Transverse colon (tissue), 4 donors: ENCODE measurements around the gene PREX1. TPM values are rescaled to one million over a fixed set of nuclear protein-coding genes. Genes with fewer than 3 reads are reported as not detected.

Source experiments
- DNase-seq: peaks from one replicate; pipeline ENCODE4 v3.0.0-alpha.2; 2019
- H3K27ac ChIP-seq, 4 donors: fragments of 200-600 bp; sonication (generic); 2 replicates each; pipeline ENCODE4 v1.5.1; 2016 to 2018; ENCODE audit warnings: inconsistent platforms in 4 of 4
- H3K27me3 ChIP-seq: fragments of 200-600 bp; sonication (generic); 2 replicates; pipeline ENCODE4 v1.5.1; 2017; ENCODE audit warnings: inconsistent platforms
- H3K36me3 ChIP-seq, 4 donors: fragments of 200-600 bp; sonication (generic); 2 replicates each; pipeline ENCODE4 v1.5.1; 2017 to 2019; ENCODE audit warnings: inconsistent platforms in 4 of 4
- H3K4me1 ChIP-seq, 4 donors: fragments of 200-600 bp; sonication (generic); 2 replicates each; pipeline ENCODE4 v1.5.1; 2017 to 2020; ENCODE audit warnings: inconsistent platforms in 4 of 4
- H3K4me3 ChIP-seq, 4 donors: fragments of 200-600 bp; sonication (generic); 1 replicate in 1 of 4; 2 replicates in 3 of 4; pipeline versions ENCODE4 v1.5.1 to v1.6.1; 2017 to 2019; ENCODE audit warnings: inconsistent platforms in 4 of 4
- H3K9me3 ChIP-seq, 2 donors: fragments of 200-600 bp; sonication (generic); 2 replicates each; pipeline ENCODE4 v1.5.1; 2017 to 2019; ENCODE audit warnings: inconsistent platforms in 2 of 2
- EP300 ChIP-seq: sonication (generic); formaldehyde crosslinking; IDR thresholded peaks from one replicate; pipeline ENCODE4 v1.6.1; 2017; ENCODE audit warnings: antibody characterized with exemption, low read depth
- POLR2A ChIP-seq: fragments of 450-650 bp; IDR thresholded peaks from one replicate; pipeline ENCODE4 v1.6.1; 2016; ENCODE audit warnings: antibody characterized with exemption, mild to moderate bottlenecking, moderate library complexity
- POLR2AphosphoS5 ChIP-seq, 3 donors: sonication (generic); formaldehyde crosslinking; IDR thresholded peaks; one replicate each; pipeline ENCODE4 v1.6.1; 2016; ENCODE audit warnings: antibody characterized with exemption in 3 of 3
- WGBS, 2 donors: methylation state at CpG; one replicate each; pipeline ENCODE4 v1.1.5; 2018; ENCODE audit warnings: low coverage in 1 of 2; 5-methylcytosine and 5-hydroxymethylcytosine counted together
- in situ Hi-C, 4 donors: fragments of 200-750 bp; cut with MboI; loops; one replicate each; pipeline versions ENCODE4 v1.15.0 to v1.15.1; 2017; ENCODE audit warnings: low sequenced_read_pairs in 3 of 4, low pct_ligation_motif_present in 1 of 4, low pct_unique_long_range_greater_than_20kb in 1 of 4
- intact Hi-C: fragments of 100-400 bp; cut with DNase I; formaldehyde crosslinking; loops from one replicate; pipeline ENCODE4 v1.15.1; 2023; ENCODE audit warnings: low total_unique reads
- total RNA-seq, 4 donors: library from RNA; depleted of rRNA; stranded (reverse); fragments of >200 nt; gene quantifications; one replicate each; pipeline ENCODE4 v1.1.0, GENCODE V29; 2016
- TF ChIP-seq, protein P1 (sequence below), 5 experiments: fragments of 200-600 bp in 3 of 5; fragments of 450-650 bp in 2 of 5; sonication (generic) in 3 of 5; IDR thresholded peaks; 1 replicate in 2 of 5; 2 replicates in 3 of 5; pipeline ENCODE4 v1.5.1; 2016 to 2017; ENCODE audit warnings: antibody characterized with exemption in 5 of 5, inconsistent platforms in 3 of 5, mild to moderate bottlenecking in 2 of 5, moderate library complexity in 1 of 5

The PREX1 gene
- total RNA-seq, 4 donors from 2014 or later: 10.9 to 29.9 (median 16.6) TPM

DNA sequence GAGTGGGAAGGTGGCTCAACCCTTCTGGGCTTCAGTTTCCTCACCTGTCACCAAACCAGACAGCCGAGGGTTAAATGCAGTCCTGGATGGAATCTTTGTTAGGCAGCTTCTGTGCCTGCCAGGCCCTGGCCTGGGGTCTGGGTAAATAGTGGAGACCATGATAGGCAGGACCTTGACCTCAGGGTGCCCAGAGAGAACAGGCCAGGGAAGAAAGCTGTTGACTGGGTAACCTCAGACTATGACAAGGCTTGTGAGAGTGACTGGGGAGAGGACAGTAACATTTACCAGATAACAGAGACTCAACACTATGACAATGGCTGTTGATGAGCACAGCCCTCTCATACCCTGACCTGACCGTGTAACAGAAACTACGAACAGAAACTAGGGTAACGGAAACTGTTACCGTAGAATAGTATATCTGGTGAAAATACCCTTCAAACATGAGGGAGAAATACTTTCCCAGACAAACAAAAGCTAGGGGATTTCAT, 218.3 kb downstream of the PREX1 start:
- no peak for DNase-seq
- intact Hi-C loops: no loop called here
- H3K27me3 ChIP-seq: peaks cover 5% of the 10 kb centered on the region
- in situ Hi-C loops: no loop called here
- H3K9me3 ChIP-seq: no peaks in the 10 kb centered on the region
- H3K4me1 ChIP-seq: no peaks in the 10 kb centered on the region
- TF ChIP-seq EP300: no peak
- no peak for TF ChIP-seq POLR2A
- TF ChIP-seq, protein P1, sequence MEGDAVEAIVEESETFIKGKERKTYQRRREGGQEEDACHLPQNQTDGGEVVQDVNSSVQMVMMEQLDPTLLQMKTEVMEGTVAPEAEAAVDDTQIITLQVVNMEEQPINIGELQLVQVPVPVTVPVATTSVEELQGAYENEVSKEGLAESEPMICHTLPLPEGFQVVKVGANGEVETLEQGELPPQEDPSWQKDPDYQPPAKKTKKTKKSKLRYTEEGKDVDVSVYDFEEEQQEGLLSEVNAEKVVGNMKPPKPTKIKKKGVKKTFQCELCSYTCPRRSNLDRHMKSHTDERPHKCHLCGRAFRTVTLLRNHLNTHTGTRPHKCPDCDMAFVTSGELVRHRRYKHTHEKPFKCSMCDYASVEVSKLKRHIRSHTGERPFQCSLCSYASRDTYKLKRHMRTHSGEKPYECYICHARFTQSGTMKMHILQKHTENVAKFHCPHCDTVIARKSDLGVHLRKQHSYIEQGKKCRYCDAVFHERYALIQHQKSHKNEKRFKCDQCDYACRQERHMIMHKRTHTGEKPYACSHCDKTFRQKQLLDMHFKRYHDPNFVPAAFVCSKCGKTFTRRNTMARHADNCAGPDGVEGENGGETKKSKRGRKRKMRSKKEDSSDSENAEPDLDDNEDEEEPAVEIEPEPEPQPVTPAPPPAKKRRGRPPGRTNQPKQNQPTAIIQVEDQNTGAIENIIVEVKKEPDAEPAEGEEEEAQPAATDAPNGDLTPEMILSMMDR (IDR thresholded peaks at IDR 0.05): no peak
- no peaks in the 10 kb centered on the region for H3K36me3 ChIP-seq
- WGBS, 2 donors: 54 to 60% methylated on average over 1 to 5 of the region's 5 CpGs
- no peak overlapping the region for H3K4me3 ChIP-seq
- no peak overlapping the region for H3K27ac ChIP-seq

GRCh38 chr20:48608756-48609155, 219.0 kb downstream of the PREX1 start:
- H3K9me3 ChIP-seq: no peaks in the 10 kb centered on the region
- TF ChIP-seq, protein P1 (IDR thresholded peaks at IDR 0.05): no peak
- TF ChIP-seq POLR2AphosphoS5 (IDR thresholded peaks at IDR 0.05): no peak
- no peak for TF ChIP-seq EP300
- no peak for TF ChIP-seq POLR2A
- no peak overlapping the region for H3K4me3 ChIP-seq
- peak; percentile 2 for DNase-seq
- 71 to 78% methylated on average over 2 to 3 of the region's 3 CpGs for WGBS, 2 donors
- no peaks in the 10 kb centered on the region for H3K4me1 ChIP-seq
- peaks cover 5% of the 10 kb centered on the region for H3K27me3 ChIP-seq
- in situ Hi-C loops (no loop called here), intact Hi-C loops (no loop called here)
- no peak overlapping the region for H3K27ac ChIP-seq
- no peaks in the 10 kb centered on the region for H3K36me3 ChIP-seq

DNA sequence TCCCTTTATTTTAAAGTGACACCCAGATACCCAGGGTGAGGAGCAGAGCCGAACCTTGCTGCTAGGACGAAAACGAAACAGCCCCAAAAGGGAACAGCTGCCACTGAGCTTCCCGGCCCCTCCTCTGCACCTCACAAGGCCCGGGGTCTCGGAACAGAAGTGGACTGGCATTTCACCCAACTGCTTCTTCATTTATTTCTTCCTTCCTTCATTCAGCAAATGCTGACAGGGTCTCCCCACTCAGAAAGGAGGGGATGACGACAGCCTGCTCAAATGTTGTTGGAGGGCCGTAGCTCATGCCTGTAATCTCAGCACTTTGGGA, 220.3 kb downstream of the PREX1 start:
- no peaks in the 10 kb centered on the region for H3K9me3 ChIP-seq
- H3K36me3 ChIP-seq: no peaks in the 10 kb centered on the region
- 92% methylated on average over 8 of the region's 8 CpGs; no CpG with 5 or more reads in 1 of the 2 donors for WGBS, 2 donors
- no peak for DNase-seq
- intact Hi-C loops (no loop called here), in situ Hi-C loops (no loop called here)
- H3K27me3 ChIP-seq: peaks cover 5% of the 10 kb centered on the region
- no peaks in the 10 kb centered on the region for H3K4me1 ChIP-seq
- no peak overlapping the region for H3K4me3 ChIP-seq
- TF ChIP-seq POLR2A: no peak
- no peak for TF ChIP-seq POLR2AphosphoS5 (IDR thresholded peaks at IDR 0.05)
- TF ChIP-seq, protein P1 (IDR thresholded peaks at IDR 0.05): no peak
- no peak for TF ChIP-seq EP300
- H3K27ac ChIP-seq: no peak overlapping the region

GRCh38 chr20:48606841-48607543, 220.8 kb downstream of the PREX1 start:
- Histone ChIP-seq H3K36me3 (no peaks in the 10 kb centered on the region), H3K27me3 (peaks cover 5% of the 10 kb centered on the region), H3K9me3 (no peaks in the 10 kb centered on the region), H3K4me3 (no peak overlapping the region), H3K4me1 (no peaks in the 10 kb centered on the region), H3K27ac (no peak overlapping the region)
- TF ChIP-seq, protein P1 (IDR thresholded peaks at IDR 0.05): no peak
- TF ChIP-seq POLR2A: no peak
- no peak for TF ChIP-seq POLR2AphosphoS5 (IDR thresholded peaks at IDR 0.05)
- no peak for TF ChIP-seq EP300
- intact Hi-C loops (no loop called here), in situ Hi-C loops (no loop called here)
- no peak for DNase-seq
- WGBS, 2 donors: 77% methylated on average over 12 of the region's 12 CpGs; no CpG with 5 or more reads in 1 of the 2 donors
